ENCODE results near the gene TMEM208.

Gene TMEM208

DNA sequence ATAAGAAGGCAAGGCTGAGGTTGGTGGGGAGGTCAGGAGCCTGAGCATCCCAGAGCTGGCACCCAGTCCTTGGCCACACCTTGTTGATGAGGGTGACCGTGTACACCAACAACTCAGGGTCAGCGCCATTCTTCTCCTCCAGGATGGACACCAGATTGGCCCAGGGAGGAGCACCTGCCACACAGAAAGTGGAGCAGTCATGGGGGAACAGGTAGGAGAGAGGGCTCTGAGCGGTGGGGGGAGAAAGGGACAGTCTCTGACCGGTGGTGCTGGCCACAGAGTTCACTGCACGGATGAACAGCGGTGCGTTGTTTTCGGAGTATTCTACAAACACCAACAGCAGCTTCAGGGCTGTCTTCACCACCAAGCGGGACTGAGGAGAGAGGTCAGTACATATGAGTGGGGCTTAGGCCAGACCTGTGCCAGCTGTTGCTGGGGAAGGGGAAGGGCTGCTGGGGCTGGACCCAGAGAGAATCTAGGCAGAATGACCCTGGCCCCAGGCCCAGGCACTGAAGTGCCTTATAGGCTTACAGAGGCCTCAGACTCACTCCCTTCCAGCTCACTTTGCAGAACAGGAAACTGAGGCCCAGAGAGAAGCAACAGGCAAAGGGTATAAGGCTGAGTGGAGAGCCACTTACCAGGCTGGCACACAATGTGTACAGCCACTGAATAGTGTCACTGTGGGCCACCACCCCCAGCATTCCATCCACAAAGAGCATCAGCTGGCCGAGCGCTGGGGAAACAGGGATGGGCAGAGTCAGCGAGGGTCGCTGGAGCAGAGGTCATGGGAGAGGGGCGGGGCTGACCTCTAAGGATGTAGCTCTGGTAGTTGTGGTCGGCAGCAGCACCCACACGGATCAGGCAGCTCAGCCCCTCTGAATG lies 10.7 kb downstream of the TMEM208 start:
- DNase-seq (ENCODE audit: low spot score) = no peak

DNA sequence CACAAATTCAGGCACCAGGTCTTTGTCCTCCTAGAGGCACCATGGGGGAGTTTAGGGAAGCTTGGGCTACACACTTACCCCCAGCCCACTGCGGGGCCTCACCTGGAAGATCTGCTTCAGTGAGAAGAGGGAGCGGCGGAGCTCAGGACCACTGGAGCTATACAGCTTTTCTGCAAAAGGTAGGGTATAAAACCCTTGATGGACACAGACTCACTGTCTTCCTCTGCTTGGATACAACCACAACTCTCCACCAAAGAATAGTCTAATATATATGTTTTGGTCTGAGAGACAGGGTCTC lies 11.3 kb downstream of the TMEM208 start:
- DNase-seq (ENCODE audit: low spot score) = no peak

DNA sequence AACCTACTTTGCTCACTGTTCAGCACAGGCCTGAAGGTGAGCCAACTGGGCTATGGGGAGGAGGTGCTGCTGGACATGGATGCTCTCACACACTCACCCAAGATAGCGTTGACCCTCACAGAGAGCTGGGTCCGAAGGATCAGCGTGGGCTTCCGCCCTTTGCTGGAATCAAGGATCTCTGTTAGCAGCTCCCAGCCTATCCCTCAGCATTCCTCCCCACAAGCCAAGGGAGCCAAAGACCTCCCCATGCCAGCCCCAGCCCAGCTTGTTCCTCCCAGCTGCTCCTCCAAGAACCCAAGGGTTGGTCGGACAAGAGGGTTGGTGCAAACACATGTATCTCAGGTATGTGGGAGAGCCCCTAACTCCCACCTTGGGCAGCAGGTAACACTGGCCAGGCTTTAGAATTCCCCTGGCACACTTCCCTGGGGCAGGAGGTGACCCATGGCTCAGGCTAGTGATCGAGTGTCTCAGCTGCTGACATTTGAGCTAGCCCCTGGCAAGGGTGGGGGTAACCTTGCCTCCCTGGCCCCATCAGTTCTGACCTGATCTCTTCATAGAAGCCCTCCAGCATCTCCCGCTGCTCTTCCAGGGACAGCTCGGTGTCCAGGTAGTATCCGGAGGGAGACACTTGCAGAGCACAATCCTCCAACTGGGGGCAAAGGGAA lies 12.0 kb downstream of the TMEM208 start:
- no peak for DNase-seq (ENCODE audit: low spot score)

DNA sequence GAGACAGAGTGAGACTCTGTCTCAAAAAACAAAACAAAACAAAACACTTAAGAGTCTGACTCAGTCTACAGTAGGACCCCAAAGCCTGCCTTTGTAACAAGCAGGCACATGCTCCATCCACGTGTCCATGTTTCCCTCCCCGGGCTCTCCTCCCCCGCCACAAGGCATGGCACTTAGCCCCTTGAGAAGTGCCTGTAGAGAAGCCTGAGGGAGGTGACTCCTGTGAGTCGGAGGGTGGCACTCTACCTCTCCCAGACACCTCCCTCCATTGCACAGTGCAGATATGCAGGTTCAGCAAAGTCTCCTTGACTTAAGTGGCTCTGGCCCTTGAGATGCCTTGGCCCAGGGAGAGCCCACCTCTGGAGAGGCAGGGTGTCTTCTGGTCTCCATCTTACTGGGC lies 13.6 kb downstream of the TMEM208 start:
- DNase-seq (ENCODE audit: low spot score) = no peak

DNA sequence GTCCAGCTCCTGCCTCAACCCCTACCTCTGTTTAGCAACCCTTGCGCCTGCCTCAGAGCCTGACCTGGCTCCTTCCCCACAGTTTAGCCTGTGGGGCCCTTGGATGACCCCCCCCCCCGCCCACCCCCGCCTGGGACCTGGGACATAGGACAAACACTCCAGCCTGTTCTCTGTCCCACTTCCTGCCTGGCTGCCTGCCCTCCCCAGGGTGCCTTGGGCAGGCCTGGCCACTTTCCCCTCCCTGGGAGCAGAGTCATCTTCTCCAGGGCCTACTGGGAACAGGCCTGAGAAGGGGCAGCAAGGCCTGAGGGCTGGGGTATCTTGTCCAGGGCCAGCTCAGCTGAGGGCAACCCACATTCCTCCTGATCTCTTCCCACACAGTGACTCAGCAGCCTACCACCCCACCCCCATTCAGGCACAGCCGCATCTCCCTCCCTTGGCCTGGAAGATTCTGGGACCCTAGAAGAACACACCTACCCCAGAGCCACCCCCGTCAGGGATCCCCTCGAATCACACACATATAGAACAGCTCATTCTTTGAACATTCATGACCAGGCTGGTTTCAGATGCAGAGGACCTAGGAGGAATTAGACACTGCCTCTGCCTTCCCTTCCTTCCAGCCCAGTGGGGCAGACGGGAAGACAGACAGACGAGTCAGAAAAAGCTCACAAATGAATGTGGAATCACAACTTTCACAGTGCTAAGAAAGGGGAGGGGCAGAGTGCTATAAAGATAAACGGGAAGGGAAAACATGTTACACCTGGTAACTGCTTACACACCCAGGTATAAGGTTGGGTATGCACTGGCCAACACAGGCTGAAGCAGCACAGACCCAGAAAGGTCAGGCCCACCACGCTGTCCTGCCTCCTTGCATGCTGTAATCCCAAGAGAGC lies 14.3 kb downstream of the TMEM208 start:
- DNase-seq (ENCODE audit: low spot score) = no peak

DNA sequence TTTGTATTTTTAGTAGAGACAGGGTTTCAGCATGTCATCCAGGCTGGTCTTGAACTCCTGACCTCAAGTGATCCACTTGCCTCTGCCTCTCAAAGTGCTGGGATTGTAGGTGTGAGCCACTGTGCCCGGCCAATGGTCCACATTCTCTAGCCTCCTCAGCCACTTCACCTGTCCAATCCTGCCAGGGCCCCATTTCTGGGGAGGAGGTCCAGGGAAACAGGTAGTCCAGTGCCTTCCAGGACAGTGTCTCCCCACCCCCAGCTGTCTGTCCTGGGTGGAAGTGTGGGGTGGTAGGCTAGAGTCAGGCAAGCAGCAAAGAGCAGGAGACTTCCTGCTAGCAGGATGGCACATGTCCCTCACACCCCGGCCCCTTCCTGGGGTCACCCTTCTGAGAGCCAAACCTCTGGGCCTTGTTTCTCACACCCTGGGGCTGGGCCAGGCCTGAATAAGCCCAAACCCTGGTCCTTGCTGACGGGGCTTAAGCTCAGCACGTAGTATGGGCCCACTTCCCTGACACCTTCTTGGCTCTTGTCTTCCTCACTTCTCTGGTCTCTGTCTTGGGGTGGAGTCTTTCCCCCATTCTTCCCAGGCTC lies 15.3 kb downstream of the TMEM208 start:
- no peak for DNase-seq (ENCODE audit: low spot score)

DNA sequence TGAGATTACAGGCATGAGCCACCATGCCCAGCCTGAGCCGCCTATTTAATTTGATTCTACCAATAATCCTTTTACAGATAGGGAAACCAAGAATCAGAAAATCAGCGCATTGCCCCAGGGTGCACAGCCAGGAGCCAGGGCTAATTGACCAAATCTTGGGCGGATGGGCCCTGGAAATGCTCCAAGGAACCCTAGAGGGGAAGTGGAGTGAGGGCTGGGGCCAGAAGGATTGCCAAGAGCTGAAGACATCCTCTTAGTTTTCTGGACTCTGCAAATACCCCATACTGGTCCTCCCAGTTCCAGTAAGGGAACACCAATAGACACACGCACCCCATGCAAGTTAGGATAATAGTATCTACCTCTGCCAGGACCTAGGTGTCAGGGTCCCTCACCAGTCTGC lies 16.6 kb downstream of the TMEM208 start:
- DNase-seq (ENCODE audit: low spot score) = no peak

DNA sequence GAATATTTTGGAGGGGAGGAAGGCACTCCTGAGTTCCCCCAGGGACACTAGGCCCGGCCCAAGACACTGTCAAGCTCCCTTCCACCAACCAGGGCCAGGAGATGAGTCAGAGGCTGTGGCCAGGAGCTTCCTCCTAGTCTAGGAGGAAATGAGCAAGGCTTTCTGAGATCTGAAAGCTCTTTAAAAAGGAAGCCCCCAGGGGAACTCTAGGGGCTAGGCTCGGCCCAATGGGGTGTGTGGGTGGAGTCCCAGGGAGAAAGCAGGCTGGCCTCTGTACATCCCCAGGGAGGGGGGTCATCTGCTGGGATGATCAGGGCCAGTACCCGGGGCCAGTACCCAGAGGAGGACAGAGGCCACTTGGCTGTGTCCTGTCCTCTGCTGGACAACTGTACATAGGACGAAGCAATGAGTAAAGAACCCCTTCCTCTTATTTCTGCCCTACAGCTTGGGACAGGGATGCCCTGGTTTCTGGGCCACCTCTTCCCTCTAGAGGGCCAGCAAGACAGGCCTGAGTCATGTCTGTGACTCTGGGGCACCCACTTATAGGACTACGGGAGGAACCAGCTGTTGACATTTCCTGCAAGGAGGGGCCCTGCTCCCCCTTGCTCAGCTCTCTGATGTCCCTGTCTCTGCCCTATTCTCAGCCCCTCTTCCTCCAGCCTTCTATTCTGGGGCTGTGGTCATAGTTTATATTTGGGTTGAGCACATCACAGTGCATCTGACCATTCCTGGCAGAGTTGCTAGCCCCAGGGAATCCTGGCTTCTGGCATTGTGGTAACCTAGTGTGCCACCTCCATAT lies 17.7 kb downstream of the TMEM208 start:
- DNase-seq (ENCODE audit: low spot score) = no peak

DNA sequence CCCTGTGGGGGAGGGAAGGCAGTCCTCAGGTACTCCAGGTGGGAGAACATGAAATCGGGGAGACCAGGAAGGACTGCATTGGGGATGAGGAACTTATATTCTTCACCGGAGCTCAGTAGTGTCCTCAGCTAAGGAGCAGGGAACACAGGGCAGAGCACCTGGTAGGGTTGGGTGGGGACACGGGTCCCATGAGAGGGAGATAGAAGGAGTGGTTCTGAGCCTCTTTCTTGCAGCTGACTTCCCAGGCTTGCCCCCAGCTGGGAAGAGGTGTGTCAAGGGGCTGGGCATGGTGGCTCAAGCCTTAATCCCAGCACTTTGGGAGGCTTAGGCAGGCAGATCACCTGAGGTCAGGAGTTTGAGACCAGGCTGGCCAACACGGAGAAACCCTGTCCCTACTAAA lies 18.3 kb downstream of the TMEM208 start:
- no peak for DNase-seq (ENCODE audit: low spot score)

DNA sequence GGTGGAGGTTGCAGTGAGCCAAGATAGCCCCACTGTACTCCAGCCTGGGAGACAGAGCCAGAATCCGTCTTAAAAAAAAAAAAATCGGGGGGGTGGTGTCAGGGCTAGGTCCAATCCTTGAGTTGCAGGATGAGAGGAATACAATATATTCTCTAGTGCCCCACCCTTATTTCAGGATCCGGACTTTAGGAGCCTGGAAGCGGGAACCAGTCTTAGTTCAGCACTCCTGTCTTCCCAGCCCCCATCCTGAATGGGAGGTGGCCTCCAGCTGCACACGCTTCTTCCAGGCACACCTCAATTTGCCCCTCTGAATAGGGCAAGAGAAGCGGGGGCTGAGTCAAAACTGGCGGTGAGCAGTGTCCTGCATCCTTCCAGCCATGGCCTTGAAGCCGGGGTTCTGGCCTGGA lies 18.7 kb downstream of the TMEM208 start:
- DNase-seq (ENCODE audit: low spot score) = no peak

DNA sequence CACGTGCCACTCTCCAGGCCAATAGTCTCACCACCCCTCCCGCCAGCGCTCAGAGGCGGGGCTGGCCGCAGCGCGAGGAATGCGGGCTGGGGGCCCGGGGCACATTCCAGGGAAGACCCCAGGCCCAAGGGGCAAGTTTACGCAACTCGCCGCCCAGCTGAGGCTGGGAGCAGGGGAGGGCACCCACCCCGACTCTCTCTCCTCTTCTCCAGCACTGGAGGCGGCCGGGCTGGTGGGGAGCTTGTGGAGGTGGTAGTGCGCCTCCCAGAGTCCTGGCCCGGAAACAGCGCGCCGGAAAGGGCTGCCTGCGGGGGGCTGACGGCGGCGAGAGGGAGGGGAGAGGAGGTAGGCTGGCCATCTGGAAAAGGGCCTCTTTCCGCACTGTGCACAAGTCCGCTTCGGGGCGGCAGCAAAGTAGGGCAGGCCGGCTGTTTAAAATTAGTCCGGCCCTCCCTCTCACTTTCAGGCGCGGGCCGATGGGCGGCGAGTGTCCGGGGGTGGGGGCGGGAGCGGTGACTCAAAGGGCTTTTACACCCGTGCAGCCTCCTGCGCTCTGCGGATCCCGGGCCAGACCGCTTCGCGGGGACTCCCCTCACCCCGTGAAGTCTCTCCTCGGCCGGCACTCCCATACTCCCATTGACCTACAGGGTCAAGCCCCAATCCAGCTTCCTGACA lies 19.3 kb downstream of the TMEM208 start:
- no peak for DNase-seq (ENCODE audit: low spot score)

DNA sequence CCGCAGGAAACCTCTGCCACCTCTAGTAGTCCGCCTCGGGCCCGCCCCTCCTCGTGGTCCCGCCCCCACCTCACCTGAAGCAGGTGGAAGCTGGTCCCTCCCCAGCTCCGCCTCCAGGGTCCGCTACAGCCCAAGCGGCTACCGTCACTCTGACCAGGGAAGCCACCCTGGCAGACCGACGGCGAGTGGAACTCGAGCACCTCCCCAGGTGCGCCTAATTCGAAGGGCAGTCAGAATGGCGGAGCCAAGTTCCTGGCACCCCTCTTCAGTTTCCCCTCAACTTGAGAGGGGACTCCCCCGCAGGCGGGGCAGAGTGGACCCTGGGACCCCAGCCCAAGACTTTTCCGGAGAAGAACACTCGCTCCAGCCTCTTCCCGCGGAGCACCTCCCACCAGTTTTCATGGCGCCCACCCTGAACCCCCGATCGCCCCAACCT lies 19.8 kb downstream of the TMEM208 start:
- DNase-seq (ENCODE audit: low spot score) = peak; percentile 86

DNA sequence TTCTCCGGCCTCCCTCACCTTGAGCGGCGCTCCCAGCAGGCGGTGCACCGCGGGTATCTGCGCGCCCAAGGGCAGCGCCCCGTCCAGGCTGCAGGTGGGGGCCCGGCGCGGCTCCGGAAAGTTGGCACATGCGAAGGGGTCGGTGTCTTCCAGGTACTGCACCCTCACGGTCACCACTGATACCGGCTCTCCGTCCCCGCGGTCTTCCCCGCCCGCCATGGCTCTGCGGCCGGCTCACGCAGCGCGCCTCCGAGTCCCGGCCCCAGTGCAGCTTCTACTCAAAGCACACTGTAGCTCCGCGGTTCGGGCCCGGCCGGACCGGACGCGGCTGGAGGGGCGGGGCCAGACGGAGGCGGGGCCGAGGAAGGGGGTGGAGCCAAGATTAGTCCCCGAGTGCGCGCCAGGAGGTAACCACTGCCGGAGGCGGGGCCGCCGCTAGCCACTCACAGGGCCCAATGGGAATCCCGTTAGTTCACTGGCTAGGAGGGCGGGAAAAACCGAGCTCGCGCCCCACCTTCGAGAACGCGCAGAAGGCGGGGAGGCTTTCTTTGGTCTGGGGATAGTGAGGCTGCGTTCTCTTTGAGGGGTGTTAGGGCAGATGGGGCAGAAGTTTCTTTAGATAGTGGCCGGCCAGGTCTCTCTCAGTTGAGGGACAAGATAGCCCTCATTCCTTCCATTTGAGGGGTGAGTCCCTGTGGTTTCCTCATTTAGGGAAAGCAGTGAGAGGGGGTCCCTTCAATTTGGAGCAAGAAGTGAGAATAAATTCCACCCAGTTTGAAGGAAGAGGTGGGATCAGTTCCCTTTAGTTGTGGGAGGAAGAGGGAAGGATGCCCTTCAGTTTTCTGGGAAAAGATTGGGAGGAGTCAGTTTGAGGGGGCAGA lies 20.5 kb downstream of the TMEM208 start, which contains the start of gene FHOD1:
TSS of gene FHOD1 (minus strand) at position 290 of the 881 bp plus-strand sequence. CDS start at position 219, 71 bp downstream.
- peak; percentile 97 for DNase-seq (ENCODE audit: low spot score)

DNA sequence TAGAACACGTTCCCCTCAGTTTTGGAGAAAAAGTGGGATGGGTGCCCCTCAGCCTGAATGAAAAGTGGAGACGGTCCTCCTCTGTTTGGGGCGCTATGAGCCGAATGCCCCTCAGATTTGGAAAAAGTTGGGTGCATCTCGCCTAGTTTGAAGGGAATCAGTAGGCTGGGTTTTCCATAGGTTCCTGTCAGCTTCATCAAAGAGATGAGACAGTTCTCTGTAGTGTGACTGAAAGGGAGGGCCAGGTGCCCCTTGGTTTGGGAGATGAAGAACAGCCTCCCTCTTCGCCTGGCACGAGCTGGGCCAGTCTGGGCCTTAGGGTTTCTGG lies 21.1 kb downstream of the TMEM208 start:
- no peak for DNase-seq (ENCODE audit: low spot score)

DNA sequence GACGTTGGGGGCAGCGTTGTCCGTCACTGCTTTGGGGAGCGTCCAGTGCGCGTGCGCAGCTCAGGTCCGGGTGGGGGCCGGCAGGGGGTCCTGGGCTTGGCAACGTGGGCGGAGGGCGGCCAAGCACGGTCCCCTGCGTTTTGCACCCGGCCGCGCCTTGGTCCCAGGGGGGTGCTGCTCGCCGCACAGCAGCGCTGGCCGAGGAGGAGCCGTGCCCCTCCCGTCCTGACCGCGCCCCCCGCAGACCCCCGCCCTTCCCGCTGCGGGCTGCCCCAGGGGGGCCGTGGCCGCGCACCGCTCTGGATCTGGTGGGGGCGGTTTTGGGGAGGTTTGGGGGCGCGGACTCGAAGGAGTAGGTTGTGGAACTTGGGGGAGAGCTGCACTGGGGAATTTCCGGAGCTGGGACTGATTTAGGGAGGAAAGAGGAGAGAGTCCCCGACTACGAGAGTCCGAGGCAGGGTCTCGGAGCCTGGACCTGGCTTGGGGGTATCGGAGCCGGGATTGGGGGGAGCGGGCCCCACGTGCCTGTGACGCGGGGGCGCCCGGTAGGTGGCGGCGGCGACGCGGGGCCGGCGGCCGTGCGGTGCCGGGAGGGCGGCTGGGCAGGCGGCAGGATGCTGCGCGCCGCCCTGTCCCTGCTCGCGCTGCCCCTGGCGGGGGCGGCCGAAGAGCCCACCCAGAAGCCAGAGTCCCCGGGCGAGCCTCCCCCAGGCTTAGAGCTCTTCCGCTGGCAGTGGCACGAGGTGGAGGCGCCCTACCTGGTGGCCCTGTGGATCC lies 21.7 kb downstream of the TMEM208 start, which contains the start of gene SLC9A5:
TSS of gene SLC9A5 (plus strand) at position 579 of the 777 bp plus-strand sequence. CDS start at position 615, 36 bp downstream.
- DNase-seq (ENCODE audit: low spot score) = peak; percentile 34

DNA sequence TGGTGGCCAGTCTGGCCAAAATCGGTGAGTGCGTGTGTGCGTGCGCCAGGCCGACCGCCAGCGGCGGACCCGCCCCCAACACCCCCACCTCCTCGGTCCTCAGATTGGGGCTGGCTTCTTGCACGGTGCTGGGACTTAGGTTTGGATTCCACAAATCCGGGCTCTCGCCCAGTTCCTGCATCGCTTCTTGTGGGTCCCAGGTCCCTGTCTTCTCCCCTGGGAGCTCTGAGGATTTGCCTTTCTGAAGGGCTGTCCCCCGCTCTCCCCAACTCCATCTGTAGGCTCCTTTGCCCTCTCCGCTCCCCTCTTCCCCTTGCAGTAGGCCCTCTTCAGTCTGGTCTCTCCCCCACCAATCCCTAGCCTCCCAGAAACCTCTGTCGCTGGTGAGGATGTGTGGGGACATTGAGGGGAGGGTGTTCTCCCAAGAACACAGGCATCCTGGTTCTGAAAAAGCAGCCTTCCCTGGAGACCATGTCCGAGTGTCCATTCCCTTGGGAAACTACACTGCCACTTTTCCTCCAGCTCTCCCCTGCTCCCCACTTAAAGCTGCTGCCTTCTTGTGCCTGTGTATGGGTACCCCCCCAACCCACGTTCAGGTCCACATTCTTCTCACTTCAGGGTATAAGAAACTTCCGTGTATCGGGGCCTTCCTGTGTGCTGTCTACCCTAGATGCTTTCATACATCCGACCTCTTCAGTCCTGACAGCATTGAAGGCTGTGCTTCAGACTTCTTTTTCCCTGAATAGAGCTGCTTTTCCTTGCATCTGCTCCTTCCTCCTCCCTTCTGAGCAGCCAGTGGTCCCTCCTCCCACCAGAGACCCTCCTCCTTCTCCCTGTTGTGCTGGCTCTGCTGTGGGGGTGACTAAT lies 22.5 kb downstream of the TMEM208 start:
- no peak for DNase-seq (ENCODE audit: low spot score)

DNA sequence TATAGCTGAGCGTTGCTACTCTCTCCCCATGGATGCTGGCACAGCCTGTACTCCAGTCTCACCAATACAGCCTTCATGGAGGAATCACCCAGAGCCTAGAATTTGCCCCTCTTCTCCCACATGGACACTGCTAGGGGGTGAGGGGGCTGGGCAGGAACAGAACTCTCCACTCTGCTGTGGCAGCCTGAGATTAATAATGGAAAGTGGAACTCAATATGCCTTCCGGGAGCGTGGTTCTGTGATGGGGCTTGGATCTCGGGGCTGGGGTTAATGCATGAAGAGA lies 23.1 kb downstream of the TMEM208 start:
- DNase-seq (ENCODE audit: low spot score) = no peak
